ENCODE results near the gene MYT1.

The MYT1 gene

DNA sequence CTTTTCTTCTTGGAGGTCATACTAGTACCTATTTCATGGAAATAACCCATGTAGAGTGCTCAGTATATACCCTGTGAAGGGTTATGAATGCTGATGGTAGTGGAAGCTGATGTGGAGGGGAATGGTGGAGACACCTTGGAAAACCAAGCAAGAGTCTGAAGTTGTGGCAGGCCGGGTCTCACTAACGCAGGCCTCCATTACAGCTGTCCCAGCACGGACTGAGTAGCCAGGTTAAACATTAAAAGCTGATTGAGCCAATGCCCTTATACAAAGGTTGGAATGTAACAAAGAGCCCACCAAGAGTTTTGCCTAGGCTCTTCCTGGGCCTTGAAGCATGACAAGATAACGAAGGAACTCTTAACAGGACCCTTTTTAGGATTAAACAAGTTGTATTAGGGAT, 89.2 kb downstream of the MYT1 start:
- no peak for DNase-seq

DNA sequence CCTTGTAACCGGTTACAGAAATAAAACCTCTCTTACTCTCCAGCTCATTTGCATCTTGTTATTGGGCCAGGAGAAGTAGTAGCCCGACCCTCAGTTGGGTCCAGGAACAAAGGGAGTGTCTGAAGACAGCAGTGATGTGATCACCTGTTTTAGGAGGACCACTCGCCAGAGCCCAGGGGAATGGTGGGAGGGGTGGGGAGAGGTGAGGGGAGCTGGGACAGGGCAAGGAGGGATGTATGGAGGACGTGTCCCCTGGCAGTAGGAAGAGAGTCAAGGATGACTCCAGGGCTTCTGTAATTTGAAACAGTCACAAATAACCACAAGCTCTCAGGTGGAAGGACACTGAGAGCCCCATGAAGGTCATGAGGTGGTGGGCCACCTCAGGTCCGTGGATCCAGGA, 89.9 kb downstream of the MYT1 start:
- no peak for DNase-seq

- DNase-seq: no peak
Measured at GRCh38 chr20:64254571-64255360, 90.5 kb downstream of the MYT1 start.

GRCh38 chr20:64255361-64256281, 91.4 kb downstream of the MYT1 start, which contains the start of gene PCMTD2:
Gene PCMTD2 (plus strand): TSS chr20:64255748. CDS start chr20:64259966, 4,218 bp downstream.
- DNase-seq: peak; percentile 78 to 85

GRCh38 chr20:64256282-64256935, 92.2 kb downstream of the MYT1 start:
- DNase-seq: no peak

DNA sequence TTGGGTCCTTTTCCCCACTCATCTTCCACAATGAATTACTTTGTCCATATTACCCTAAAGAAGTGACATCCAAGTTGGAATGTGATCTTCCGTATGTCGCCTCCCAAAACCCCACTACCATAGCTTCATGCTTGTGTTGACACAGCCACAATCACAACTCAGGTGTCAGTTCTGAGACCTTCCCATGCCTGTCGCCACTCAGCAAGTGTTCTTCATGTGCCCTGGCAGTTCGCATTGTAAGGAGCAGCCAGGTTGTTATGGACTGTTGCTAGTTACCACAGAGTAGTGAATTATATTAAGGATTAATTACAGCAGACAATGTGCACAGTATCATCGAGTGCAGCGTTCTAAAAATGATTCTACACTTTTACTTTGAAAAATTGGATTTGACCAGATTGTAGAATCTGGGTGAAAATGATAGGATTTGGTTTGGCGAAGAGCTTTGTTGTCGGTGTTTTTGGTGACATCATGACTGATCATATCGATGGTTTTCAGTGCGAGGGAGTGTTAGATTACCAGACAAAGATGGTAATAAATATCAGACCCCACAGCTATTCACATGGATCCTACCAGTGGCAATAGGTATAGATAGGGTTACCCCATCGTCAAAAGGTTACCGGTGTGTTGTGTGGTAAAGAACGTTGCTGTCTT, 93.0 kb downstream of the MYT1 start:
- DNase-seq: no peak

- no peak for DNase-seq
Measured at GRCh38 chr20:64258071-64258823, 94.0 kb downstream of the MYT1 start.

DNA sequence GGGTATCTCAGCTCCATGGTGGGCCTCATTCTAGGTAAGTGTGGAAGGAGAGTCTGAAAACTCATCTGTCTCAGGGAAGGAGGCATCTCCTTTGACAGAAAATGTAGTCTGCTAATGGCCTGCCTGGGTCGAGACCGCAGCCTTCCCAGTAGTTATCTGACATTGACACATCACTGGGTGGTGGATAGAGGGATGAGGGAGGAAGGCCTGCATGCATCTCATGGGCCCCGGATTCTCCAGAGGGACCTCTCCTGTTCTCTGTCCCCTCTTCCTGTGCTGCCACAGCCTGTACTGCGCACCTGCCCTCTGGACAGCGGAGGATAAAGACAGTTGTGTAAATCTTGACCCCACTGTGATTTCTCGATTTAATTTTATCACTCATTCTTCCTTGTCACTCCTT, 96.0 kb downstream of the MYT1 start:
- DNase-seq: no peak

DNA sequence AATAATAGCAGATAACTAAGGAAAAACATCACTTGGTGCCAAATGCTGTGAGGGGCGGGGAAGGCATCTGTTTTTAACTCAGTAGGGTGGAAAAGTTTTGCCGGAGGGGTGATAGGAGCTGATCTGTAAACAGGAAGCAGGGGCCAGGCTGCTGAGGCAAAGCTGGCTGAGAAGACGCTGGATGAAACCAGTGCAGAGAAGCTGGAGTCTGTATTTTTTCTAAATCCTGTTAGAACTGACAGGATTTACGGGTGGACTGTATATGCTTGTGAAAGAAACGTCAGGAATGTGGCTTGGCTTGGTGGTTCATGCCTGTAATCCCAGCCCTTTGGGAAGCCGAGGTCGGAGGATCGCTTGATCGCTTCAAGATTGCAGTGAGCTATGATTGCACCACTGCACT, 96.9 kb downstream of the MYT1 start:
- DNase-seq: no peak

DNA sequence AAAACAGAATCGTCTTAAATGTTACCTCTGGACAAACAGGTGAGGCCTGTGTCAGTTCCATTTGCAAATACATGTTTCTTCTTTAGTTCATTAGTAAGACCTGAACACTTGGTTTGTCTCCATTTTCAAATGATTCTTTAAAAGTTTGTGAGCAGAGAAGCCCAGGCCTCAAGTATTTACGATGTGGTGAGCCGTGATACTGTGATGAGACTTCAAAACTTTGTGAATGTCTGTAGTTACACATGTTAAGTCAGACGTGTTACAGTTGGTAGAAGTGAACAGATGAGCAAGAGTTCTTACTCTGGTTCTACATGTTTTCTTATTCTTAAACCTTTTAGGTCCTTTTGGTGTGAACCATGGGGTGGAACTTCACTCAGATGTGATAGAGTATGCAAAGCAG, 99.8 kb downstream of the MYT1 start:
- DNase-seq: no peak

DNA sequence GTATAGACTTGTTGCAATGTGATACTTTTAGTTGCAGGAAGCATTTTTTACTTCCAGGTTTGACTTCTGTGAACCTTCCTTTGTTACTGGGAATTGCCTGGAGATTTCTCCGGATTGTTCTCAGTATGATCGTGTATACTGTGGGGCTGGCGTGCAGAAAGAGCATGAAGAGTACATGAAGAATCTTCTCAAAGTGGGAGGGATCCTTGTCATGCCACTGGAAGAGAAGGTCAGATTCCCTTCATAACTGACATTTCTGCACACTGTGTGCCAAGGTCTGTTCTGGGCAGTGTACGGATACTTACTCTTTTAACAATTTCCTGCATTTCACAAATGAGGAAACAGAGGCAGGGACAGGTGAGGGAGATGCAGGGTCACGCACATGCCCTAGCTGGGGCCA, 100.9 kb downstream of the MYT1 start:
- no peak for DNase-seq

GRCh38 chr20:64266988-64267387, 102.7 kb downstream of the MYT1 start:
- DNase-seq: no peak

DNA sequence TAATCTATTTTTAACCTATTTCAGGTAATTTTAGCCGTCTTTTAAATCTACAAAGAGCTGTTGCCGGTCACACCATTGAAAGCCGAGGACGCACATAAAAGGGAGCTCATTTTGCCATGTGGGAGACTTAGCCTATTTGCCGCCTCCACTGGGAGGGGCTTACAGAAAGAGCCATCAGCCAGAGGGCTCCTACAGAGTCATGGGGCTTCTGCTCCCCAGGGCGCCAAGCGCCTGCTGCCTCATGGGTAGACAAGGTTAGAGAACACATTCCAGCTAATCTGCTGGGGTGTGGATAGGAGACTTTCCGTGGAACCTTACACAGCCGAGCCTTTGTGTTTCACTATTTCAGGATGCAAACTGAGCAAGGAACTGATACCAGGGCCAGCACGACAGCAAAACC, 103.9 kb downstream of the MYT1 start:
- no peak for DNase-seq

GRCh38 chr20:64269604-64270411, 105.6 kb downstream of the MYT1 start:
- no peak for DNase-seq

- DNase-seq: no peak
Measured at GRCh38 chr20:64271636-64272035, 107.4 kb downstream of the MYT1 start.

GRCh38 chr20:64273109-64273508, 108.9 kb downstream of the MYT1 start:
- no peak for DNase-seq

DNA sequence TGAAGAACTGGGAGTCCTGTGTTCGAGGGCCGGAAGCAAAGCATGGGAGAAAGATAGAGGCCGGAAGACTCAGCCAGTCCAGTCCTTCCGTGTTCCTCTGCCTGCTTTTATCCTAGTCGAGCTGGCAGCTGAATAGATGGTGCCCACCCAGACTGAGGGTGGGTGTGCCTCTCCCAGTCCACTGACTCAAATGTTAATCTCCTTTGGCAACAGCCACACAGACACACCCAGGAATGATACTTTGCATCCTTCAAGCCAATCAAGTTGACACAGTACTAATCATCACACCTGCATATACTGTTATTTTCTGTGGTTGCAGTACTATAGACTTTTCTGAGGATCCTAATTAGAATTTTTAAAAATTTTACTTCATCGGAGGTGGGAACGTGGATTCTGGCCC, 112.6 kb downstream of the MYT1 start:
- DNase-seq: no peak

GRCh38 chr20:64277571-64278316, 113.5 kb downstream of the MYT1 start:
- no peak for DNase-seq

- DNase-seq: no peak
Measured at GRCh38 chr20:64278317-64278681, 114.0 kb downstream of the MYT1 start.

- no peak for DNase-seq
Measured at GRCh38 chr20:64279826-64280459, 115.7 kb downstream of the MYT1 start.

Data from stimulated activated CD4-positive, alpha-beta T cell treated with anti-CD3 and anti-CD28 coated beads, Interleukin-4, amount 100 ng/mL, for 4 hours (primary cell).